B cell (primary cell): Measurements from ENCODE around the gene TNNT1.

Experiments used
- CTCF ChIP-seq: fragments of 200-600 bp; IDR thresholded peaks from one replicate; pipeline ENCODE4 v1.8.0; 2022; ENCODE audit warnings: antibody characterized with exemption, mild to moderate bottlenecking
- EZH2 ChIP-seq: IDR thresholded peaks from 2 replicates; pipeline ENCODE4 v1.6.1; 2012; ENCODE audit warnings: borderline replicate concordance, low read depth, mild to moderate bottlenecking, moderate library complexity, low read length; ENCODE audit not compliant: insufficient read depth, poor library complexity, severe bottlenecking

DNA sequence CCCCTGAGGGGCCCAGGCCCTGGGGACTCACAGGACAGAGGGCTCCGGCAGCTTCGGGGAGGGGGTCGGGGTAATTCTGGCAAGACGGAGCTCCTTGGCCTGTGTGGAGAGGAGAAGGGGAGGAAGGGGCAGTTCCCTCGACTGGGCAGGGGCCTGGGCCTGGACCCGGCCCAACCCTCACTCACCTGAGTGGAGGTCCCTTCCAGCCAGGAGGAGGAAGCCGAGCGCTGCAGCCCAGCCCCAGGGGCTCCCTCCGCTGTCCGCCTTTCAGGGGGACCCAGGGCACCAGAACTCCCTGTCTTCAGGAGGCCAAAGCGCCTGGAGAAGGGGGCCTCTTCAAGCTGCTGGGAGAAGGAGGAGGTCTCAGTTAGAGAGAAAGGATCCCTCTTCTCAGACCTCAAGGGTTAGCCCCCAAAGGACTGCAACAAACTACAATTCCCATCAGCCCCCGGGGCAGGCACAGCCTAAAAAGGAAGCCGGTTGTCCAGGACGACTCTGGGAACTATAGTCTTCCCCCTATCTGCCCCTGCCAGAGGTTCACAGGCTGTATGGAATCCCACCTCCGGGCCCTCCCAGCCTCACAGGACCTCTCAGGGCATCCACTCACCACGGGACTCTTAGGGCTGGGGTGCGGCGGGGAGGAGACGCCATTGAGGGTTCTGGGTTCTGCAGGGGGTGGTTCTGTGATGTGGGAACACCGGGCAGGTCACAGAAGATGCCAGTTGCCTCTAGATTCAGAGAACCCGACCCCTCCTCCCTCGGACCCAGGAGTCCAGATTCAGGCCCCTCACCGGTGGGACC lies 53.5 kb downstream of the TNNT1 start:
- TF ChIP-seq CTCF: no peak
- no peak for TF ChIP-seq EZH2
